NCI-H82 treated with DMSO at 0.1 percent for 48 hours (cell line): ENCODE data around the gene CSTF2T.
"Not testable (repeated sequence)": the region's sequence is repeated elsewhere in the genome, so short reads cannot be mapped to it uniquely, and the experiment has no call there.

ENCODE experiments used
- DNase-seq: peaks from one replicate; lab custom pipeline; 2025; ENCODE audit not compliant: unreplicated experiment; lab: John Stamatoyannopoulos, UW

CSTF2T gene

DNA sequence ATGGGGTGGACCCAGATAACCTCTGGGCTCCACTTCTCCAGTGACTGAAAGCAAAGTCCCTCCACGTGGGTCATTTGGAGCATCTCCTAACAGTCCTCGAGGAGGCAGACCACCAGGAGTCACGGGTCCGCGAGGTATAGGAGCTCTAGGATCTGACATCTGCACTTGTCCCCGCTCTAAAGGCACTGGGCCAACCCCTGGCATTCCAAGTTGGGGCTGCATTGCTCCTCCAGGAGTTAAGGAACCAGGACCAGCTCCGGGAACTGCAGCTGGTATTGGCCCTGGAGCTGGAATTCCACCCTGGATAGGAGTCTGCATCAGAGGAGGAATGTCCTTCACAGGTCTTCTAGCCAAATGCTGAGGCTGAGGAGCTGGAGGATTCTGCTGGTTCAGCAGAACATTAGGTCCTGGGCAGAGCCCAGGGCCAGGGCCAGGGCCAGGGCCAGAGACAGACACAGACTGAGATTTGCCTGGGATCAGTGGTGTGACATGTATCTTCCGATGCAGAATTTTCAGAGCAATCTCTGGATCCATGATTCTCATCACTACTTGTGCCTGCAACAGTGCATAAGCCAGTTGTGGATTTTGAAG is 827 bp downstream of the CSTF2T start:
- no peak for DNase-seq

DNA sequence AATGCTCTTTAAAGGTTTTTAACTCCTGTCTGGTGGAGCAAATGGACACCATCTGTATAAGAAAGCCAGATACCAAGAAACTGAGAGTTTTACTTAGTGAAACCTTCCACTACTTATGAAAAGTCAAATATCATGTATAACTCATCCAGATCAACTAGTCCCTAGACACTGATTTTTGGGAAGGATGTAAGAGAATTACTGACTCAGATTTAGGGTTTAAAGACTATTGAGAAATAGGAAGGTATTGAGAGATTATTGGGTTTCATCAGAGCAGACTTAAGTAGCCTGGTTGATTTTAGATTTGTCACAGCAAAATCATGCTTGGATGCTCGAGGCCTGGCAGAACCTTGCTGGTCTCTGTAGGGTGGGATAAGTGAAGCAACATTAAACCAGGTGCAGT is 3.1 kb downstream of the CSTF2T start:
- no peak for DNase-seq

DNA sequence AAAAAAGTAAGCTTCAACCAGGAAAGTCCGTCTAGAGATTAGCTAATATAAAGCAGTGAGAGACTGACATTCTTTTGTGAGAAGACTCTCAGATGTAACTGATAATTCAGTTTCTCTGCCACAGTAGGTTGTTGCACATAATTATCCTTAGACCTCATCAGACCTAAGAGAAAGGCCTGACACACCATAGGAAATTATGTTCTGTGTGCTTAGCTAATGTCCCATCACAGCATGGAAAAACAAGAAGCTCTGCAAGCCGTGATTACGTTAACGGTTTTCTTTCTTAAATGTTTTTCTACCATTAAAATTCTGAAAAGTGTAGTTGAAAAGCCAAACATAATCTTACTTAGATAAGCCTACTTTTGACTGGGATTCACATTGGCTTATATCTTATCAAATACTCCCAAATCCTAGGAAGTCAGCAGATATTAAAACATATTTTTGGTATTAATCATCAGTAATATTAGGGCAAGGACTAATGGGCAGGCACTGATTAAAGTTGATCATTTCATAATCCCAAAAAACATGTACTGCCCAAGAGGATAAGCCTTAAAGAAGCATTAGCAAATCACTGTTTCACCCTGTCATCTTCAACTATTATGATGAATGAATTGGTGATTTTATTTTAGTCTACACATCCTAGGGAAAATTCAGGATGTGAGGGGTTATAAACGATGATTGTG is 5.2 kb downstream of the CSTF2T start:
- no peak for DNase-seq

DNA sequence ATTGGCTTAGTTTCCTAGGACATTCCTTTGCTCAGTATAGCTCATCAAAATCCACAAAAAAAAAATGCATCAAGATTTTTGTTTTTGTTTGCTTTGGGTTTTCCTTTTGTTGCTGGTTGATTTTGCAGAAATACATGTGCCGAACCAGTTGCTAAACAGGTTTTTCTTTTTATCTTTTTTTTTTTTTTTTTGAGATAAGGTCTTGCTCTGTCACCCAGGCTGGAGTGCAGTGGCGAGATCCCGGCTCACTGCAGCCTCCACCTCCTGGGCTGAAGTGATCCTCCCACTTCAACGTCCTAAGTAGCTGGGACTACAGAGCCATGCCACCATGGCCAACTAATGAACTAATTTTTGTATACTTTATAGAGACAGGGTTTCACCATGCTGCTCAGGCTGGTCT is 8.3 kb downstream of the CSTF2T start:
- no peak for DNase-seq

DNA sequence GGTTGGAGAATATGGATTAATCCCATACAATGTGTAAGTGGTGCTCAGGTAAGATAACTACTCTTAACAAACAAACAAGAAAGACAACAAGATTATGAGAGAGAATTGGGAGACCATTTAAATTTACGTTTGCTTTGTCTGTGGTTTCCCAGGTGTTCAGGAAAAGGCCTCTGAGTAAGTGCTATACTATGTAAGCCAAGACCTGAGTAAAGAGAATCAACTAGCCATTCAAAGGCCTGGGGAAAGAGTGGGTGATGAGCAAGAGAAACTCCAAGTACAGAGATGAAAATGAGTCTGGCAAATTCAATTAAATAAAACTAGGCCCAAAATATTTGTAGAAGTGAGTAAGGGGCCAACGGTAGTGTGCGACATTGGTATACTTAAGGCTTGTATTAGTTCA is 9.9 kb downstream of the CSTF2T start:
- no peak for DNase-seq

DNA sequence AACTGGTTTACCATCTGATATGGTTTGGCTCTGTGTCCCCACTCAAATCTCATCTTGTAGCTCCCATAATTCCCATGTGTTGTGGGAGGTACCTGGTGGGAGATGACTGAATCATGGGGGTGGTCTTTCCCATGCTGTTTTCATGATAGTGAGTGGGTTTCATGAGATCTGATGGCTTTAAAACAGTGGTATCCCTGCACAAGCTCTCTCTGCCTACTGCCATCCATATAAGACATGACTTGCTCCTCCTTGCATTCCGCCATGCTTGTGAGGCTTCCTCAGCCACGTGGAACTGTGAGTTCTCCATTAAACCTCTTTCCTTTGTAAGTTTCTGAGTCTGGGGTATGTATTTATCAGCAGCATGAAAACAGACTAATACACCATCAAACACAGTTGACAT is 10.6 kb downstream of the CSTF2T start:
- not testable (repeated sequence) for DNase-seq

DNA sequence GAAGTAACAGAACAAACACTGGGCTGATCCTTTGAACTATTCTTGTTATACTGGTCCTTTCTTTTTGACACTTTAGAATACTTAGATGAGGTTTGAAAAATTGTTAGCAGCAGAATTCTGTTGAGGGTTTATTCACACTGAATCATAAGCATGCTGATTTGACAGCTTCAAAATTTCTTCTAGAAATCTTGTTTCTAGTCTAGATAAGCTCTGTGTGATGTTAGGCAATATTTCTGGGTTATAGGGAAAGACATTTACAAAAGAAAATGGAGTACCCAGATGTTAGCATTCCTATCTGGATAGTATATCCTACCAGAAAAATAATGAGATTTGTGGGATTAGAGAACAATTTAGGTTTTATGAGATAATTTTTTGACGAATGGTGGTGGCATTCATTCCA is 12.1 kb downstream of the CSTF2T start:
- no peak for DNase-seq

DNA sequence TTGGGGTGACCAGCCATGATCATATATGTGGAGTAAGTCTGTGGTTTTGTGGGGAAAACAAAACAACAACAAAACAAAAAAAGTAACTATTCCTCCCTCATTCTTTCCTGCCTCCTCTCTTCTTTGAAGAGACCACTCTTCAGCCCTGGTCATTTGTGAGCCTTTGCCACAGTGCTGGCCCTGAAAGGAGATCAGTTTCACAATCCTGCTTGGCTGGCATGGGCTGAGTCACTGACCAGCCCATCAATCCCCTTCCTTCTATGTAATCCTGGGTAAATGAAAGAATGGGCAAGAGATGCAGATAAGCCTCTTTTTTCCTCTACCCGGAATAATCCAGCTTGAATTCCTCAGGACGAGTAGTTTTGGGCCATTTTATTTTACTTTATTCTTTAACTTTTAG is 13.6 kb downstream of the CSTF2T start:
- DNase-seq = no peak

DNA sequence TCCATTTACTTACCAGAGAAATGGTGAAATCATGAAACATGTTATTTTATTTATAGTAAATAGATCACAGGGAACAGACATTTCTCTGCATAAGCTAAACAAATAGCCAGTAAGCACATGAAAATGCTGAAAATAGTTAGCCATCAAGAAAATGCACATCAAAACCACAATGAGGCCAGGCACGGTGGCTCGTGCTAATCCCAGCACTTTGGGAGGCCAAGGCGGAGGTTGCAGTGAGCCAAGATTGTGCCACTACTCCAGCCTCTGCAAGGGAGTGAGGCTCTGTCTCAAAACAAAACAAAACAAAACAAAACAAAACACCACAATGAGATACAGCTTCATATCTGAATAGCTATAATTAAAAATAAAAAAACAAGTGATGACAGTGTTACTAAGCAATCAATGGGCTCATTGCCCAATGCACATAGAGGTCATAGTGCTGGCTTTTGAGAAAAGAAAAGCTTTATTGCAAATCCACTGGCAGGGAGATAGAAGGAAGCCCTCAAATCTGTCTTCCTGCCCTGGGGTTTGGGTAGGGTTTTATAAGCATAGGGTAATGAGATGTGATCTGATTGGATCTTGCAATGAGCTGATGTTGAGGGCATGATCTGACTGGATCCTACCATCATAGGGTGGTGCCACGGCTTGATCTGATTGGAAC is 16.2 kb downstream of the CSTF2T start:
- DNase-seq = no peak

DNA sequence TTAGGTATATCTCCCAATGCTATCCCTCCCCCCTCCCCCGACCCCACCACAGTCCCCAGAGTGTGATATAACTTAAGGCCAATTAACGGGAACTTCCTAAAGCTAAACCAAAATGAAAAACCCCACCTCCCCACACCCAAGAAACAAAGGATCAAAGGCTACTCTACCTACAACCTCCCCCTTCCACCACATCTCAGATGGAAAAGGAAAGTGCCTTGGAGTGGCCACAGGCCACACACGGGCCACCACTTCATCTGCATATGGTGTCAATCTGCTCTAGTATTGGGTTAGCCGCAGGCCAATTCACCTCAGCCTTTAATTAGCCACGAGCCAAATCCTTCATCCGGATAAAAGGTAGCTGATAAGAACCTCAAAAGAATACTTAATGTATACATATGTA is 19.6 kb downstream of the CSTF2T start:
- no peak for DNase-seq

DNA sequence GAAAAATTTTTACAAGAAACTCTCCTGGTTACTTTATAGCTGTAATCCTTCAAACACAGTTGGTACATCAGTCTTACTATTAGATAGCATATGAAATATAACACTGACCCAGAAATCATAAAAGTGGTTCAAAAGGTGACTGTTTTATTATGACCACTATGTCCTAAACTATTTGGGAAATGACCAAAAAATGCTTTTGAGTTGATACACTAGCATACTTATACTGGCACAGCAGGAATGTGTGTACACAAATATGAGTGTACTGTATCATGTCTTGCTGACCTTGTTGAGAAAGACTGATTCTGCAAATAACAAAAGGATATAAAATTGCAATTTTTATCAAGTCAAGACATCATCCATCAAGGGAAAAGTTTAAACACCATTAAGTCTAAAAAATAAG is 24.3 kb downstream of the CSTF2T start:
- no peak for DNase-seq

DNA sequence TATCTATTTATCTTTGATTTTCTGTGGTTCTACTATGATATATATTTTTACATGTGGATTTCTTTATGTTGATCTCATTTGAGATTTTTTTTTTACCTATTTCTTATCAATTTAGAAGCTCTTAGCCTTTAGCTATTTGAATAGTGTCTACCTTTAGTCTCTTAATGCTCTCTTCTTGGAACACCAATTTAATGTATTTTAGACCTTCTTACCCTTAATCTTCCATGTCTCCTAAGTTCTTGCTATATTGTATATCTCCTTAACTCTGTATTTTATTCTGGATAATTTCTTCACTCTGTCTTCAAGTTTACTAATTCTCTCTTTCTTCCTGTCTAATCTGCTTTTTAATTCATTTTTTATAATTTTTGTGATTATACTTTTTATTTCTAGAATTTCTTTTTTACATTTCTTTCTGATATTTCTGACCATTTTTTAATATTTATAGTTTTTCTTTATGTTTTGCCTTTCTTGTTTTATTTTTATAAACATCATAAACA is 27.3 kb downstream of the CSTF2T start:
- DNase-seq = no peak

DNA sequence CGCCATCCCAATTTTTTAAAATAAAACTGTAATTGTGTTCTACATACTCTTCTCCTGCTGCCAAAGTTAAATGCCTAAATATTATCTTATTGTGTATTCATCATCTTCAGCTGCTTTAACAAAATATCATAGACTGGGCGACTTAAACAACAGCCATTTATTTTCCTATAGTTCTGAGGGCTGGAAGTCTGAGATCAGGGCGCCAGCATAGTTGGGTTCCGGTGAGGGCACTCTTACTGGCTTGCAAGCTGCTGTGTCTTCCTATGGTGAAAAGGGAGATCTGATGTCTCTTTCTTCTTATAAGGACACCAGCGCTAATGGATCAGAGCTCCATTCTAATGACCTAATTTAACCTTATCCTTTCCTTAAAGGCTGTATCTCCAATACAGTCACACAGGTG is 30.4 kb downstream of the CSTF2T start:
- no peak for DNase-seq

DNA sequence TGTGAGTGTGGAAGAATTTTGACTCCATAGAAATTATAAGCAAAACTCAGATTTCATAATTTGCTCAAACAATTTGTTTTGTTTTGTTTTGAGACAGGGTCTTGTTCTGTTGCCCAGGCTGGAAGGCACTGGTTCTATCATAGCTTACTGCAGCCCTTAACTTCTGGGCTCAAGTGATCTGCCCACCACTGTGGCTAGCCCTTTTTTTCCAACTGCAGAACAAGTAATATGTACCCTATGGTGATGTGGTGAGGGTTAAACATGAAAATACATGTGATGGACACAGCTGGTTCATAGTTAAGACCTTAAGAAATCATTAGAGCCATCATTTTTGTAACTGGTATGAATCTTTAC is 31.1 kb downstream of the CSTF2T start:
- no peak for DNase-seq

DNA sequence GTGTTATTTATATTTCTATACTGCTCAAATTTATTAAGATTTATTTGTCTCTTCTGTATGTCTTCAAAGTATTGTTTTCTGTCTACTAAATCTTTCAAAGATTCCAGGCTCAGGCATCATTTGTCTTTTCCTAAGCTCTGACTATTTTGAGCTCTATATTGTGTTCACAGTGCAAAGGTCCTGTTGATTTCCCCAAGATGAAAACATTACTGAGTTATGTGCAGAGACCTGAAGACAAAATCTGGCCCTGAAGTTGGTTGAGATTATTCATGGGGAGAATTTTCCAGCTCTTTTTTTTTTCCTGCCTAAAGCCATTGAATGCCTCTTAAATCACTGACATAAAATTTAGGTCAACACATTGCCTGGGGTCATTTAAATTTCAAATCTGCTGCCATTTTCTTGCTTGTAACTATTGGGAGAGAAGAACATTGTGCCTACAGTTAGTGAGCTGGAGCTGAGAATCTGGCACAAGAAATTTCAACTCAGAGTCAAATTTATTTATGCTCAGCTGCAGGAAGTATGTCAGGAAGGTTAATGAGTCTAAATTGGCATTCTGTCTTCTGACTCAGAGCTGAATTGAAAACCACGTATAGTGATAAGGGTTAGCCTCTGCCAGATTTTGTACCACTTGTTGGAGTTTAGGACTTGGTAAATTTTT is 31.6 kb downstream of the CSTF2T start:
- DNase-seq = no peak

DNA sequence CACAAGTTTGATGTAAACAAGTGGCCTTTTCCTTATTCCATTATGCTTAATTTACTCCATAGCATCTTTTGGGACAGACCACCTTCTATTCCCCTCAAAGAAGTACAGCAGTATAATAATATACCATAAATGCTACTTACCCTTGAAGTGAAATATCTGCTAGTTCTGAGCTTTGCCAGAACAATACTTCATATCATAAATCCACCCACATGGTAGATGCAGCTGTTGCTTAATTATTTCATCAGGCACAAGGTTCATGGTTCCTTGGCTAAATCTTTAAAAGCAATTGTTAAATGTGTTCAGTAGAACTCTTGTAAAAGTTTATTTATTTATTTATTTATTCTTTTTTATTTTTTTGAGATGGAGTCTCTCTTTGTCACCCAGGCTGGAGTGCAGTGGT is 32.9 kb downstream of the CSTF2T start:
- no peak for DNase-seq

DNA sequence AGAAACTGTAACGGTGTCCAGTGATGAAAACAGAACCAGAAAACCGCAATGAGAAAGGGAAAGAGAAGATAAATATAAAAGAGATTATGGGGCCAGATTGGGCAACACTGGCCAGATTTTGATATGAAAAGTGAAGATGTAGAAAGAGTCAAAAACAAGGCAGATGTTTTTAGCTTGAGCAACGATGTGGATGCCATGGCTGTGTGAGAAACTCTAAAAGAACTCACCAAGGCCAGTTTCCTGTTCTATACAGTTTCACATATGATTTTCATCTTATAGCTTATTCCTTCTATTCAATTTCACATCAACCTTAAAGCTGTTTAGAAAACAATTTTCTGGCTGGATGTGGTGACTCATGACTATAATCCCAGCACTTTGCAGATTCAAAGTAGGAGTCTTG is 36.3 kb downstream of the CSTF2T start:
- DNase-seq = no peak

DNA sequence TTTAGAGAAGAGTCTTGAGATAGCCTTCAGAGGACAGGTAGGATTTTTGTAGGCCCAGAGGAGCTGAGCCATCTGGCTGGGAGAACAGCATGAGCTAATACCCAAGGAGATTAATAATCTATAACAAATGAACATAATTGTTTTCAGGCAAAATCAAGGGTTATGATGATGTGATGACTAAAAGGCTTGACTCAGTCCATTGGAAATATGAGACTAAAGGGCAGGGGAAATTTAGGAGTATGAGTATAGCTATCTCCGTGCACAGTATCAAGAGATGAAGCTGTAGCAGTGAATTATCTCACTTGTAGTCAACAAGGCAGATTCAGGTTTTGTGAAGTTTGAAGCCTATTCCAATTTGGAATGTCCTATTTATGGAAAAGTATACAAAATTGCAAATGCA is 40.1 kb downstream of the CSTF2T start:
- DNase-seq = no peak

DNA sequence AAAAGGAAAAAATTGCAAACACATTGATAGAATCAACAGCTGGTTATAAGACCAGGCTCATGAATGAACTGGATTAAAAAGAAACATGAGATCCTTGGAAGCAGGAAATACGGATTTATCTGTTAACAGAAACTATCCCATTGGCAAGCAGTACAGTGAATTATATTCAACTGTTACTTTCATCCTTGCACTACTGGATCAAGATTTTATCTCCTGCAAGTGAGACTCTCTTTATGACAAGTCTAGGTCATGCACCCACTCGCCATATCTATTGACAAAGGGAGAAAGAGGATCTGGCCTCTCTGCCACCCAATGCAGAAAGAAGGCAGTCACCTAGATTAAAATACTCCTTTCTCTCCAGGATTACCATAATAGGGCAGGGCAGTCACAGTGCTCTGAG is 41.4 kb downstream of the CSTF2T start:
- DNase-seq = no peak

DNA sequence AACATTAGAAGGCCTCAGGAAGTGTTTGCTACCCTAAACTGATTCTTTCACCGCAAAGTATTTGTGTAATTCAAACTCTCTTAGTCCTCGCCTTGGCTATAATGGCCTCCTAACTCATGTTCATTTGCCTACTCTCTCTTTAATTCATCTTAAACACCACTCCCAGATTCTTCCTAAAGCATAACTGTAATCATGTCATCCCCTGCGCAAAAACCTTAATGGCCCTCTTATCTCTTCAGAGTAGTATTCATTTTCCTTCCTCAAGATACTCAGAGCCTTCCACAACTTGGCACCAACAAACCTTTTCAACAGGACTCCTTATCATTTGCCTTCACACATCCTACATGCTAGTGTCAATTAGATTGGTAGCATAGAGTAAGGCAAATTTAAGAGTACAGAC is 42.9 kb downstream of the CSTF2T start:
- DNase-seq = no peak

DNA sequence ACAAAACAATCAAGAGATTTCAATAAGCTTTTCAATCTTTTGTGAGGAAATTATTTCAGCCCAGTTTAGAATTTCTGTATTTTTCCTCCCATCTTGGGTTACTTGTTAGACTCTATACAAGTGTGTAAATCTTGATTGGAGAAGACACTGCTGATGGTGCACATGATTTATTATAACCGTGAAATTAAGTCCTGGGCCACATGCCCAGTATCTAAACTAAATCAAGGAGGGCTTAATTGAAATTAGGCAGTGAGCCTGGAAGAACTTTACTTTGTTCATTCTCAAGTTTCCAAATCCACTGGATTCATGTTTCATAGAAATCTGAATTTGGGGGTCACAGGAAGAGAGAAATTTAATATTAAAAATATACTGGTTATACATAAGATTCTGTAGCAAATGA is 44.5 kb downstream of the CSTF2T start:
- no peak for DNase-seq

DNA sequence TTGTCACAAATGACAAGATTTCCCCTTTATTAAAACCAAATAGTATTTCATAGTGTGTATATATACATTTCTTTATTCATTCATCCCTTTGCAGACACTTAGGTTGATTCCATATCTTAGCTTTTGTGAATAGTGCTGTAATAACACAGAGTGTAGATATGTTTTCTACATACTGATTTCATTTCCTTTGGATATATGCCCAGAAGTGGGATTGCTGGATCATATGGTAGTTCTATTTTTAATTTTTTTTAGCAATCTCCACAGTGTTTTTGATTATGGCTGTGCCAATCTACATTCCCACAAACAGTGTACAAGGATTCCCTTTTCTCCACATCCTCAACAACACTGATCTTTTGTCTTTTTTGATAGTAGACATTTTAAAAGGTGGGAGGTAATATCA is 46.4 kb downstream of the CSTF2T start:
- DNase-seq = no peak
